Small intestine (tissue), 7 donors: ENCODE results near the gene RPL3. TPM values are rescaled to one million over a fixed set of nuclear protein-coding genes. Genes with fewer than 3 reads are reported as not detected.
A peak's percentile ranks its signal among the peaks of the same experiment; 100 is the strongest.
"Not testable (repeated sequence)": the region's sequence is repeated elsewhere in the genome, so short reads cannot be mapped to it uniquely, and the experiment has no call there.

Experiments
- DNase-seq, 2 donors: peaks; one replicate each; pipeline versions ENCODE4 v3.0.0 to v3.0.0-alpha.2; 2013
- FAIRE-seq: peaks from 2 replicates; lab custom pipeline; 2012; peaks lifted over from hg19 to GRCh38; lab: Jason Lieb, UNC
- H3K27ac ChIP-seq, 3 donors: one replicate each; pipeline ENCODE4 v1.5.1; 2013; ENCODE audit warnings: low read length in 2 of 3, mild to moderate bottlenecking in 2 of 3, control low read depth in 1 of 3, inconsistent platforms in 1 of 3, low read depth in 1 of 3, moderate library complexity in 1 of 3
- H3K27me3 ChIP-seq, 3 donors: one replicate each; pipeline ENCODE4 v1.6.1; 2013; ENCODE audit warnings: low read length in 3 of 3, inconsistent platforms in 1 of 3; ENCODE audit not compliant: control insufficient read depth in 3 of 3, insufficient read depth in 3 of 3
- H3K36me3 ChIP-seq, 3 donors: one replicate each; pipeline ENCODE4 v1.6.1; 2013; ENCODE audit warnings: low read length in 3 of 3, inconsistent platforms in 1 of 3, low read depth in 1 of 3, mild to moderate bottlenecking in 1 of 3, moderate library complexity in 1 of 3; ENCODE audit not compliant: control insufficient read depth in 3 of 3, insufficient read depth in 2 of 3
- H3K4me1 ChIP-seq, 3 donors: one replicate each; pipeline ENCODE4 v1.6.1; 2013; ENCODE audit warnings: low read length in 2 of 3, inconsistent platforms in 1 of 3, low read depth in 1 of 3, mild to moderate bottlenecking in 1 of 3, moderate library complexity in 1 of 3; ENCODE audit not compliant: control insufficient read depth in 3 of 3, insufficient read depth in 2 of 3
- H3K4me3 ChIP-seq, 3 donors: one replicate each; pipeline ENCODE4 v1.5.1; 2013; ENCODE audit warnings: low read length in 3 of 3, control low read depth in 1 of 3, inconsistent platforms in 1 of 3, low read depth in 1 of 3, mild to moderate bottlenecking in 1 of 3, moderate library complexity in 1 of 3
- H3K9me3 ChIP-seq, 2 donors: one replicate each; pipeline ENCODE4 v1.6.1; 2013; ENCODE audit warnings: low read depth in 1 of 2, low read length in 1 of 2; ENCODE audit not compliant: control insufficient read depth in 2 of 2, insufficient read depth in 1 of 2
- WGBS, 3 donors: extraction: QIAGEN DNeasy Blood & Tissue Kit; methylation state at CpG; one replicate each; pipeline ENCODE4 v1.1.7; 2013; 5-methylcytosine and 5-hydroxymethylcytosine counted together
- polyA plus RNA-seq, 4 donors: library from polyadenylated mRNA; stranded (reverse) in 3 of 4; unstranded in 1 of 4; fragments of 200-250 nt in 3 of 4; fragments of 120-200 nt in 1 of 4; gene quantifications; one replicate each; pipeline versions ENCODE4 v1.2.1 to v1.2.3, GENCODE V29; 2013
- donor health status: healthy with polysubstance abuse.
- donor health status: control.
- donor health status: control.
- donor health status: Bipolar disorder and iron deficiency.
- donor health status: healthy.

The RPL3 gene
- polyA plus RNA-seq, 4 donors: 1,757 to 4,298 (median 3,733) TPM

DNA sequence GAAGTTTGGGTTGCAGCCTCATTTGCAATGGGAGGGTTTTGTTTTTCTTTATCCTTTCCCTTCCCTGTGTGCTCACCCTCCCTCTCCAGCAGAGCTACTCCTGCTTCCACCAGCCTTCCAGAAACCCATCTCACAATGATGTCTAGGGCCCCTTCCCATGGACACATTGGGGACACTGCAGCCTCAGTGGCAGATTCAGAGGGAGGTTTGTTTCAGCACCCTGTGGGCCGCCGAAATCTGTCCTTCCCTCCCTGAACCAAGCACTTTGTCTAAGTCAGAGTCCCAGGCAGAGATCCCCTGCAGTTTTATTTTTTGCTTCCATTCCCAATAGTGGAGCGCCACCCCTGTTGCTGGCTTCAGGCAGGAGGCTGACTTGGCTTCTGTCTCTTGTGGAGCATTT is 21.8 kb upstream of the RPL3 start:
- H3K9me3 ChIP-seq: no peaks in the 10 kb centered on the region
- H3K27me3 ChIP-seq: no peaks in the 10 kb centered on the region
- FAIRE-seq (no peak), DNase-seq (no peak)
- H3K27ac ChIP-seq: no peak overlapping the region
- WGBS, 3 donors: 88 to 93% (median 90%) methylated on average over 3 of the region's 3 CpGs
- no peaks in the 10 kb centered on the region for H3K36me3 ChIP-seq
- no peaks in the 10 kb centered on the region for H3K4me1 ChIP-seq
- H3K4me3 ChIP-seq: no peak overlapping the region

DNA sequence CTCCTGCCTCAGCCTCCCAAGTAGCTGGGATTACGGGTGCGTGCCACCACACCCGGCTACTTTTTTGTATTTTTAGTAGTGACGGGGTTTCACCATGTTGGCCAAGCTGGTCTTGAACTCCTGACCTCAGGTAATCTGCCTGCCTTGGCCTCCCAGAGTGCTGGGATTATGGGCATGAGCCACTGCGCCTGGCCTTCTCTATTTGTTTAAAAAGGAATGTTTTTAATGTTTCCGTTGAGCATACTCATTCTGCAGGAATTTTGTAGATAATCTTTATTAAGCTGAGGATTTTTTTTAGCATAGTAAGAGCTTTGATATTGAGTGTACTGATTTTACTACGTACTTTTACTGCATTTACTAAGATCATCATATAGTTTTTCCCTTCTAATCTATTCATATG is 20.4 kb upstream of the RPL3 start:
- H3K9me3 ChIP-seq, H3K36me3 ChIP-seq, H3K27me3 ChIP-seq, H3K4me1 ChIP-seq, H3K4me3 ChIP-seq, FAIRE-seq, H3K27ac ChIP-seq, DNase-seq: not testable (repeated sequence)
- WGBS, 3 donors: 70 to 77% (median 76%) methylated on average over 7 of the region's 7 CpGs

GRCh38 chr22:39336411-39336810 is 17.0 kb upstream of the RPL3 start:
- Histone ChIP-seq H3K9me3 (no peaks in the 10 kb centered on the region), H3K27ac (no peak overlapping the region), H3K27me3 (no peaks in the 10 kb centered on the region), H3K4me1 (peaks cover 0 to 4% (median 4%) of the 10 kb centered on the region in 3 donors), H3K36me3 (no peaks in the 10 kb centered on the region), H3K4me3 (no peak overlapping the region)
- 75 to 84% (median 81%) methylated on average over 5 of the region's 5 CpGs for WGBS, 3 donors
- no peak for DNase-seq
- no peak for FAIRE-seq

DNA sequence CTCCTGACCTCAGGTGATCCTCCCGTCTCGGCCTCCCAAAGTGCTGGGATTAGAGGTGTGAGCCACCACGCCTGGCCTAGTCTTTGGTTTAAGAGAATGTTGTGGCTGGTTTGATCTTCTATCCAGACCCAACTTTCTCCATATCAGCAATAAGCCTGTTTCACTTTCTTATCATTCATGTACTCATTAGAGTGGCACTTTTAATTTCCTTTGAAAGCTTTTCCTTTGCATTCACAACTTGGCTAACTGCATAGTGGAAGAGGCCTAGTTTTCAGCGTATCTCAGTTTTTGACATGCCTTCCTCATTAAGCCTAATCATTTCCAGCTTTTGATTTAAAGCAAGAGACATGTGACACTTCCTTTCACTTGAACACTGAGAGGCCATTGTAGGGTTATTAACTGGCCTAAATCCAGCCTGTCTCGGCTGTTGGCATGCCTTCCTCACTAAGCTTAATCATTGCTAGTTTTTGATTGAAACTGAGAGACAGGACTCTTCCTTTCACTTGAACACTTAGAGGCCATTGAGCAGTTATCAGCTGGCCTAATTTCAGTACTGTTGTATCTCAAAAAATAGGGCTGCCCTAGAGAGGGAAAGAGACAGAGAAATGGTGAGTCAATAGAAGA is 13.1 kb upstream of the RPL3 start:
- WGBS, 3 donors: 11 to 42% (median 16%) methylated on average over 5 of the region's 5 CpGs
- FAIRE-seq (peak; percentile 5), DNase-seq (peak; percentile 55 to 80)
- H3K4me1 ChIP-seq: peaks cover 0 to 4% (median 4%) of the 10 kb centered on the region in 3 donors
- no peaks in the 10 kb centered on the region for H3K9me3 ChIP-seq
- no peak overlapping the region for H3K4me3 ChIP-seq
- peak overlapping the region in 1 of 3 donors; percentile 54 for H3K27ac ChIP-seq
- no peaks in the 10 kb centered on the region for H3K27me3 ChIP-seq
- H3K36me3 ChIP-seq: no peaks in the 10 kb centered on the region

GRCh38 chr22:39330553-39330952 is 11.1 kb upstream of the RPL3 start:
- H3K27me3 ChIP-seq, H3K9me3 ChIP-seq, FAIRE-seq, H3K4me3 ChIP-seq, H3K36me3 ChIP-seq, H3K4me1 ChIP-seq, DNase-seq, H3K27ac ChIP-seq: not testable (repeated sequence)
- WGBS, 3 donors: 75 to 100% (median 88%) methylated on average over 1 of the region's 1 CpG

- no peaks in the 10 kb centered on the region for H3K36me3 ChIP-seq
- no peaks in the 10 kb centered on the region for H3K27me3 ChIP-seq
- 91 to 97% (median 95%) methylated on average over 18 of the region's 18 CpGs for WGBS, 3 donors
- H3K27ac ChIP-seq: no peak overlapping the region
- FAIRE-seq: no peak
- peaks cover 0 to 4% (median 4%) of the 10 kb centered on the region in 3 donors for H3K4me1 ChIP-seq
- H3K9me3 ChIP-seq: no peaks in the 10 kb centered on the region
- no peak for DNase-seq
- no peak overlapping the region for H3K4me3 ChIP-seq
Observed at GRCh38 chr22:39327995-39328754, 8.8 kb upstream of the RPL3 start.

- FAIRE-seq (no peak), DNase-seq (no peak)
- Histone ChIP-seq H3K4me1 (no peaks in the 10 kb centered on the region), H3K9me3 (no peaks in the 10 kb centered on the region), H3K27ac (no peak overlapping the region), H3K27me3 (no peaks in the 10 kb centered on the region), H3K4me3 (no peak overlapping the region), H3K36me3 (no peaks in the 10 kb centered on the region)
- WGBS, 3 donors: 66 to 73% (median 73%) methylated on average over 2 of the region's 2 CpGs
Observed at GRCh38 chr22:39325392-39325932, 6.0 kb upstream of the RPL3 start.

DNA sequence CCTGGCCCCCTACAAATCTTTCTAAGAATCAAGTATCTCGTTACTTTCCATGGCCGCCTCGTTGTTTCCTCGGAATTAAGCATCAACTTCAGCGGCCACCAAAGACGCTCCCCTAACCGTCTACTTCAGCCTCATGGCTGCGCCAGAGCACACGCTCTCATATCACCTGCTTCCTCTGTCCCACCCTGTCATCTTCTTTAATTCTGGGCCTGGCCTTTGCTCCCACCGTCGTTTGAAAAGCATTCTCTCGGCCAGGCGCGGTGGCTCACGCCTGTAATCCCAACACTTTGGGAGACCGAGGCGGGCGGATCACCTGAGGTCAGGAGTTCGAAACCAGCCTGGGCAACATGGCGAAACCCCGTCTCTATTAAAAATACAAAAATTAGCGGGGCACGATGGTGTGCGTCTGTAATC is 1.2 kb upstream of the RPL3 start:
- H3K4me1 ChIP-seq: peaks cover 0 to 25% (median 2%) of the 10 kb centered on the region in 3 donors
- peaks cover 3 to 28% (median 5%) of the 10 kb centered on the region in 3 donors for H3K36me3 ChIP-seq
- peak overlapping the region in 2 of 3 donors; percentile 59 to 100 for H3K27ac ChIP-seq
- H3K27me3 ChIP-seq, FAIRE-seq, H3K9me3 ChIP-seq, DNase-seq: not testable (repeated sequence)
- 83 to 89% (median 84%) methylated on average over 24 of the region's 24 CpGs for WGBS, 3 donors
- peak overlapping the region in 1 of 3 donors; percentile 83 for H3K4me3 ChIP-seq
